A549 (cell line): ENCODE measurements around the gene HIVEP3. TPM values are rescaled to one million over a fixed set of nuclear protein-coding genes. Genes with fewer than 3 reads are reported as not detected.

ENCODE experiments used
- ATAC-seq, 2 experiments: fragments of 200-7000 bp in 1 of 2; fragments of >200 bp in 1 of 2; cut with Nextera tagmentation in 1 of 2; cut with Tn5 transposase in 1 of 2; 3 replicates each; pipeline versions ENCODE4 v1.8.0 to v1.9.1; 2018 to 2020; ENCODE audit warnings: mild to moderate bottlenecking in 1 of 2, moderate library complexity in 1 of 2
- CTCF ChIA-PET: fragments of 300-600 bp; sonication (Branson Sonifier 250); formaldehyde crosslinking; extraction: SDS; loops from one replicate; lab custom pipeline; 2021; ENCODE audit warnings: antibody characterized with exemption, inconsistent platforms; lab: Yijun Ruan, JAX
- POLR2A ChIA-PET: fragments of 350-600 bp; formaldehyde crosslinking; extraction: SDS; loops from one replicate; lab custom pipeline; 2021; ENCODE audit warnings: antibody characterized with exemption, inconsistent platforms; lab: Yijun Ruan, JAX
- DNase-seq, 2 experiments: peaks; one replicate each; pipeline versions ENCODE4 v3.0.0 to v3.0.0-alpha.2; 2011 to 2016; ENCODE audit warnings: low read depth in 1 of 2, low spot score in 1 of 2
- FAIRE-seq: peaks from 2 replicates; lab custom pipeline; 2011; peaks lifted over from hg19 to GRCh38; lab: Jason Lieb, UNC
- H3K27ac ChIP-seq, 2 experiments: fragments of >200 bp; sonication (Bioruptor Twin); formaldehyde crosslinking; 3 replicates each; pipeline ENCODE4 v1.5.1; 2016 to 2017
- H3K4me1 ChIP-seq: fragments of >200 bp; sonication (Bioruptor Twin); formaldehyde crosslinking; 3 replicates; pipeline ENCODE4 v1.6.1; 2016
- H3K4me2 ChIP-seq: fragments of >200 bp; sonication (Bioruptor Twin); formaldehyde crosslinking; 3 replicates; pipeline ENCODE4 v1.6.1; 2016
- H3K4me3 ChIP-seq: fragments of >200 bp; sonication (Bioruptor Twin); formaldehyde crosslinking; 3 replicates; pipeline ENCODE4 v1.5.1; 2016
- H3K9me3 ChIP-seq: fragments of >200 bp; sonication (Bioruptor Twin); formaldehyde crosslinking; 3 replicates; pipeline ENCODE4 v1.6.1; 2016
- BHLHE40 ChIP-seq: IDR thresholded peaks from 2 replicates; pipeline ENCODE4 v1.6.1; 2012; ENCODE audit warnings: low read depth, low read length, inconsistent platforms
- EHMT2 ChIP-seq: fragments of 200-600 bp; sonication (generic); IDR thresholded peaks from 2 replicates; pipeline ENCODE4 v1.6.1; 2016; ENCODE audit warnings: antibody characterized with exemption, low read depth, mild to moderate bottlenecking, moderate library complexity
- FOXS1 ChIP-seq: fragments of 250-450 bp; sonication (Bioruptor Pico); IDR thresholded peaks from 2 replicates; pipeline ENCODE4 v1.5.0; 2020; ENCODE audit warnings: mild to moderate bottlenecking, moderate library complexity
- GATA3 ChIP-seq: IDR thresholded peaks from 2 replicates; pipeline ENCODE4 v1.6.1; 2012; ENCODE audit warnings: borderline replicate concordance
- HES2 ChIP-seq: fragments of >200 bp; sonication (Bioruptor Twin); formaldehyde crosslinking; IDR thresholded peaks from 2 replicates; pipeline ENCODE4 v1.6.1; 2016
- HMGXB4 ChIP-seq: fragments of 250-450 bp; sonication (Bioruptor Pico); IDR thresholded peaks from 2 replicates; pipeline ENCODE4 v1.5.0; 2021; ENCODE audit warnings: mild to moderate bottlenecking, moderate library complexity, borderline replicate concordance
- JUN ChIP-seq, 2 experiments: fragments of >200 bp; sonication (Bioruptor Twin); formaldehyde crosslinking; IDR thresholded peaks; 2 replicates in 1 of 2; 3 replicates in 1 of 2; pipeline ENCODE4 v1.6.1; 2016 to 2017
- MAX ChIP-seq: IDR thresholded peaks from 2 replicates; pipeline ENCODE4 v1.6.1; 2012
- MAZ ChIP-seq: fragments of 150-350 bp; IDR thresholded peaks from 2 replicates; pipeline ENCODE4 v1.6.1; 2014; ENCODE audit warnings: antibody characterized with exemption, low read depth, low read length, borderline replicate concordance
- MYC ChIP-seq: IDR thresholded peaks from 2 replicates; pipeline ENCODE4 v1.6.1; 2012; ENCODE audit warnings: mild to moderate bottlenecking, inconsistent platforms, low read length, improper control_type of control experiment, borderline replicate concordance
- NR3C1 ChIP-seq: fragments of >200 bp; sonication (Bioruptor Twin); formaldehyde crosslinking; IDR thresholded peaks from 3 replicates; pipeline ENCODE4 v1.6.1; 2017
- PHF8 ChIP-seq: fragments of 200-600 bp; sonication (generic); IDR thresholded peaks from 2 replicates; pipeline ENCODE4 v1.6.1; 2016; ENCODE audit warnings: low read depth, mild to moderate bottlenecking, antibody characterized with exemption, moderate library complexity, borderline replicate concordance
- POLR2A ChIP-seq: IDR thresholded peaks from 2 replicates; pipeline ENCODE4 v1.6.1; 2012; ENCODE audit warnings: mild to moderate bottlenecking, low read length
- RAD21 ChIP-seq, 2 experiments: fragments of >200 bp in 1 of 2; sonication (Bioruptor Twin) in 1 of 2; formaldehyde crosslinking in 1 of 2; IDR thresholded peaks in 1 of 2; conservative IDR thresholded peaks in 1 of 2; 2 replicates in 1 of 2; 3 replicates in 1 of 2; pipeline ENCODE4 v1.6.1; 2012 to 2018; ENCODE audit warnings: inconsistent platforms in 1 of 2
- RFX5 ChIP-seq: fragments of 450-650 bp; IDR thresholded peaks from 2 replicates; pipeline ENCODE4 v1.7.1; 2014; ENCODE audit warnings: antibody characterized with exemption, mild to moderate bottlenecking, moderate library complexity
- RNF2 ChIP-seq: fragments of 200-600 bp; sonication (generic); IDR thresholded peaks from 2 replicates; pipeline ENCODE4 v1.6.1; 2016; ENCODE audit warnings: low read depth, mild to moderate bottlenecking, antibody characterized with exemption, moderate library complexity, borderline replicate concordance
- TFCP2L1 ChIP-seq: fragments of 250-450 bp; sonication (Bioruptor Pico); IDR thresholded peaks from 2 replicates; pipeline ENCODE4 v1.5.0; 2021; ENCODE audit warnings: mild to moderate bottlenecking
- ZFP36 ChIP-seq: fragments of 450-650 bp; IDR thresholded peaks from 2 replicates; pipeline ENCODE4 v1.6.1; 2014; ENCODE audit warnings: borderline replicate concordance; ENCODE audit not compliant: partially characterized antibody
- WGBS: methylation state at CpG from one replicate; pipeline ENCODE4 v1.1.6; 2017; ENCODE audit errors: missing lambda C conversion rate; 5-methylcytosine and 5-hydroxymethylcytosine counted together
- polyA plus RNA-seq, 4 experiments: library from polyadenylated mRNA; depleted of rRNA in 3 of 4; stranded (reverse); fragments of >200 nt; fragmentation: RNase III in 1 of 4; extraction: RNeasy Plus Mini Kit Qiagen cat#74134 plus additional on column Dnase treatment in 1 of 4; gene quantifications; 2 replicates in 3 of 4; 3 replicates in 1 of 4; pipeline ENCODE4 v1.2.3, GENCODE V29; 2011 to 2017
- TF ChIP-seq, protein P1 (sequence below): fragments of >200 bp; sonication (Bioruptor Twin); formaldehyde crosslinking; IDR thresholded peaks from 3 replicates; pipeline ENCODE4 v1.6.1; 2016
- TF ChIP-seq, protein P2 (sequence below): IDR thresholded peaks from 2 replicates; pipeline ENCODE4 v1.6.1; 2012; ENCODE audit warnings: low read depth, borderline replicate concordance
- TF ChIP-seq, protein P3 (sequence below): fragments of 250-450 bp; sonication (Bioruptor Pico); IDR thresholded peaks from 2 replicates; pipeline ENCODE4 v1.5.0; 2020; ENCODE audit warnings: low read depth, mild to moderate bottlenecking, moderate library complexity

The HIVEP3 gene
- polyA plus RNA-seq, 2 of the 4 experiments (the other 2 are of a cell fraction) = 1.5 to 2.0 TPM

GRCh38 chr1:41598325-41598724 is 320.4 kb downstream of the HIVEP3 start (continued):
- TF ChIP-seq POLR2A (no peak), PHF8 (no peak)
- TF ChIP-seq, all 56 proteins: peak for 0

DNA sequence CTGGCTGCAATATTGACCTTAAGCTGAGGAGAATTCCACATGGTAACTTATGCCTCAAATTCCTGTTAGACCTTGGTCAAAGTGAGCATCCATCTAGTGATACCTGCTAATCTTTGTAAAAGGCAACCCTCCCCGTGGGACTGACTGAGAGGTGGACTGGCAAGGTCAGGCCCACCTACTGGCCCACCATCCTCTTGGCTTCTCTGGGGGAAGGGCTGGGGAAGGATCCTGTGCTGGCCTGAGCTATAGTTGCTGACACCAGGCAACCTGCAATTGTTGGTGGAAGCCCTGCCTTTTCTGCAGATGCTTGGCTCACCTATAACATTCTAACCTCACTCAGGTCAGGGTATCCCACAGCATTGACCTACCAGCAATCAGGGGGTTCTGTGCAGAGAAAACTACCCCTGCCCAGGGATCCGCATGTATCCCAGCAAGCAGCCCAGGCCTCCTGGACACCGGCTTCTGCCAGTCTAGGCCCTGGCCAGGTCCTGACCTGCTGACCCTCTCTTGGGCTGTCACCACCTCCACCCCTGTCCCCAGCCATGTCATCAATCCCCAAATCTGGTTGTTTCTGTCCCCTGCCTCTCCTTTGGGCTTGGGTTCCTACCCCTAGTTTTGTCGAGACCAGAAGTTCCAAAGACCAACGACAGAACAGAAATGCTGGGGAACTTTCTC is 326.1 kb downstream of the HIVEP3 start:
- no peaks in the 10 kb centered on the region for H3K9me3 ChIP-seq
- no peak for FAIRE-seq
- no peak overlapping the region for H3K4me2 ChIP-seq
- ChIA-PET CTCF (interaction anchor here (1.4 kb wide), 1 partner anchor 13 kb away, joined by 3 read pairs; no protein-coding TSS in a partner anchor), POLR2A (no interaction called here)
- ATAC-seq = no peak
- TF ChIP-seq TFCP2L1 (CRISPR knock-in tag) (no peak), ZFP36 (no peak), MAZ (no peak), HMGXB4 (no peak), BHLHE40 (no peak), GATA3 (no peak), EHMT2 (no peak), MAX (no peak), RFX5 (no peak), JUN (IDR thresholded peaks at IDR 0.05) (no peak), RNF2 (no peak), MYC (no peak), NR3C1 (no peak), FOXS1 (CRISPR knock-in tag) (no peak), HES2 (no peak), RAD21 (conservative IDR thresholded peaks at IDR 0.05 in 1 of 2, IDR thresholded peaks at IDR 0.05 in 1 of 2) (no peak)
- TF ChIP-seq, protein P1, sequence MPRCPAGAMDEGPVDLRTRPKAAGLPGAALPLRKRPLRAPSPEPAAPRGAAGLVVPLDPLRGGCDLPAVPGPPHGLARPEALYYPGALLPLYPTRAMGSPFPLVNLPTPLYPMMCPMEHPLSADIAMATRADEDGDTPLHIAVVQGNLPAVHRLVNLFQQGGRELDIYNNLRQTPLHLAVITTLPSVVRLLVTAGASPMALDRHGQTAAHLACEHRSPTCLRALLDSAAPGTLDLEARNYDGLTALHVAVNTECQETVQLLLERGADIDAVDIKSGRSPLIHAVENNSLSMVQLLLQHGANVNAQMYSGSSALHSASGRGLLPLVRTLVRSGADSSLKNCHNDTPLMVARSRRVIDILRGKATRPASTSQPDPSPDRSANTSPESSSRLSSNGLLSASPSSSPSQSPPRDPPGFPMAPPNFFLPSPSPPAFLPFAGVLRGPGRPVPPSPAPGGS = no peak
- TF ChIP-seq, protein P2, sequence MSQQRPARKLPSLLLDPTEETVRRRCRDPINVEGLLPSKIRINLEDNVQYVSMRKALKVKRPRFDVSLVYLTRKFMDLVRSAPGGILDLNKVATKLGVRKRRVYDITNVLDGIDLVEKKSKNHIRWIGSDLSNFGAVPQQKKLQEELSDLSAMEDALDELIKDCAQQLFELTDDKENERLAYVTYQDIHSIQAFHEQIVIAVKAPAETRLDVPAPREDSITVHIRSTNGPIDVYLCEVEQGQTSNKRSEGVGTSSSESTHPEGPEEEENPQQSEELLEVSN = no peak
- TF ChIP-seq, protein P3, sequence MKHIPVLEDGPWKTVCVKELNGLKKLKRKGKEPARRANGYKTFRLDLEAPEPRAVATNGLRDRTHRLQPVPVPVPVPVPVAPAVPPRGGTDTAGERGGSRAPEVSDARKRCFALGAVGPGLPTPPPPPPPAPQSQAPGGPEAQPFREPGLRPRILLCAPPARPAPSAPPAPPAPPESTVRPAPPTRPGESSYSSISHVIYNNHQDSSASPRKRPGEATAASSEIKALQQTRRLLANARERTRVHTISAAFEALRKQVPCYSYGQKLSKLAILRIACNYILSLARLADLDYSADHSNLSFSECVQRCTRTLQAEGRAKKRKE (CRISPR knock-in tag) = no peak
- H3K4me3 ChIP-seq = no peak overlapping the region
- 48% methylated on average over 3 of the region's 5 CpGs for WGBS
- no peaks in the 10 kb centered on the region for H3K4me1 ChIP-seq
- H3K27ac ChIP-seq = no peak overlapping the region
- DNase-seq = no peak
